Measurements from ENCODE around the gene OR51B5. TPM values are rescaled to one million over a fixed set of nuclear protein-coding genes. Genes with fewer than 3 reads are reported as not detected.

OR51B5 gene
- total and polyA plus RNA-seq, 2 of the 13 experiments (the other 11 are each of a cell fraction or from before 2014, with no cell fraction given) = 0.16 to 0.18 TPM

- no peak for TF ChIP-seq FOXA3 (CRISPR knock-in tag; IDR thresholded peaks at IDR 0.05)
- no peak for TF ChIP-seq AKAP8 (CRISPR knock-in tag; IDR thresholded peaks at IDR 0.05)
- TF ChIP-seq ZZZ3 (CRISPR knock-in tag; IDR thresholded peaks at IDR 0.05; ENCODE audit: borderline replicate concordance) = no peak
- no peak for TF ChIP-seq TFAP4 (IDR thresholded peaks at IDR 0.05; ENCODE audit: borderline replicate concordance, low read depth)
- TF ChIP-seq CENPBD1 (CRISPR knock-in tag; IDR thresholded peaks at IDR 0.05; ENCODE audit: borderline replicate concordance, low read depth) = no peak
- TF ChIP-seq, protein P1, sequence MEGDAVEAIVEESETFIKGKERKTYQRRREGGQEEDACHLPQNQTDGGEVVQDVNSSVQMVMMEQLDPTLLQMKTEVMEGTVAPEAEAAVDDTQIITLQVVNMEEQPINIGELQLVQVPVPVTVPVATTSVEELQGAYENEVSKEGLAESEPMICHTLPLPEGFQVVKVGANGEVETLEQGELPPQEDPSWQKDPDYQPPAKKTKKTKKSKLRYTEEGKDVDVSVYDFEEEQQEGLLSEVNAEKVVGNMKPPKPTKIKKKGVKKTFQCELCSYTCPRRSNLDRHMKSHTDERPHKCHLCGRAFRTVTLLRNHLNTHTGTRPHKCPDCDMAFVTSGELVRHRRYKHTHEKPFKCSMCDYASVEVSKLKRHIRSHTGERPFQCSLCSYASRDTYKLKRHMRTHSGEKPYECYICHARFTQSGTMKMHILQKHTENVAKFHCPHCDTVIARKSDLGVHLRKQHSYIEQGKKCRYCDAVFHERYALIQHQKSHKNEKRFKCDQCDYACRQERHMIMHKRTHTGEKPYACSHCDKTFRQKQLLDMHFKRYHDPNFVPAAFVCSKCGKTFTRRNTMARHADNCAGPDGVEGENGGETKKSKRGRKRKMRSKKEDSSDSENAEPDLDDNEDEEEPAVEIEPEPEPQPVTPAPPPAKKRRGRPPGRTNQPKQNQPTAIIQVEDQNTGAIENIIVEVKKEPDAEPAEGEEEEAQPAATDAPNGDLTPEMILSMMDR (CRISPR knock-in tag; IDR thresholded peaks at IDR 0.05) = no peak
- no peak for TF ChIP-seq ZBTB20 (CRISPR knock-in tag; IDR thresholded peaks at IDR 0.05; ENCODE audit: borderline replicate concordance, low read depth)
- TF ChIP-seq DNMT1 (CRISPR knock-in tag; IDR thresholded peaks at IDR 0.05) = no peak
- TF ChIP-seq ATM (IDR thresholded peaks at IDR 0.05; ENCODE audit: borderline replicate concordance) = no peak
- TF ChIP-seq SNAPC4 (CRISPR knock-in tag; IDR thresholded peaks at IDR 0.05) = no peak
- TF ChIP-seq DBP (CRISPR knock-in tag; IDR thresholded peaks at IDR 0.05; ENCODE audit: not compliant biosample characterization) = no peak
- TF ChIP-seq TAF1 (CRISPR knock-in tag; IDR thresholded peaks at IDR 0.05) = no peak
Measured at GRCh38 chr11:5363679-5364078, 20.4 kb upstream of the OR51B5 start (continued).

Data from HepG2 (cell line).